ENCODE results near the gene SCGB1C2.

GRCh38 chr17:156946-157345 is 19.6 kb downstream of the SCGB1C2 start:
- no peak for TF ChIP-seq CTCF (IDR thresholded peaks at IDR 0.05 in 8 of 11, conservative IDR thresholded peaks at IDR 0.05 in 3 of 11)
- TF ChIP-seq POLR2A (IDR thresholded peaks at IDR 0.05): no peak
